Caco-2 (cell line): ENCODE measurements around the gene BIRC3. TPM values are rescaled to one million over a fixed set of nuclear protein-coding genes. Genes with fewer than 3 reads are reported as not detected.

Source experiments
- BruUV-seq: library from RNA; stranded (reverse); fragments of 400-500 nt; replicated peaks from 2 replicates; lab custom pipeline; 2021; lab: Mats Ljungman, UMichigan
- CTCF ChIA-PET: fragments of 300-600 bp; sonication (Branson Sonifier 250); formaldehyde crosslinking; loops from one replicate; lab custom pipeline; 2022; ENCODE audit warnings: antibody characterized with exemption; lab: Charles Lee
- POLR2A ChIA-PET: fragments of 300-600 bp; sonication (Branson Sonifier 250); formaldehyde crosslinking; loops from one replicate; lab custom pipeline; 2022; ENCODE audit warnings: antibody characterized with exemption; lab: Charles Lee
- DNase-seq, 2 experiments: peaks; one replicate each; pipeline versions ENCODE4 v3.0.0 to v3.0.0-alpha.2; 2020 to 2022
- H3K27me3 ChIP-seq: replicated peaks from 2 replicates; pipeline ENCODE4 v1.6.0; 2011; ENCODE audit warnings: low read length; ENCODE audit not compliant: control insufficient read depth, insufficient read depth
- H3K36me3 ChIP-seq: 2 replicates; pipeline ENCODE4 v1.5.1; 2011; ENCODE audit warnings: low read length; ENCODE audit not compliant: control insufficient read depth, insufficient read depth
- H3K4me1 ChIP-seq: fragments of 250-450 bp; sonication (Bioruptor Pico); 2 replicates; pipeline ENCODE4 v1.5.1; 2020; ENCODE audit warnings: mild to moderate bottlenecking
- H3K4me3 ChIP-seq: 2 replicates; pipeline ENCODE4 v1.5.1; 2011; ENCODE audit warnings: low read depth, mild to moderate bottlenecking, control low read depth, low read length
- H3K9me3 ChIP-seq: fragments of 250-450 bp; sonication (Bioruptor Pico); 2 replicates; pipeline ENCODE4 v1.5.1; 2020; ENCODE audit warnings: mild to moderate bottlenecking, moderate library complexity
- H3K27ac Mint-ChIP-seq: one replicate; pipeline ENCODE4 v1.8.0; 2022; ENCODE audit warnings: mixed read lengths; ENCODE audit not compliant: unreplicated experiment
- H3K27me3 Mint-ChIP-seq: one replicate; pipeline ENCODE4 v1.8.0; 2022; ENCODE audit warnings: mixed read lengths; ENCODE audit not compliant: insufficient read depth, unreplicated experiment
- H3K36me3 Mint-ChIP-seq: one replicate; pipeline ENCODE4 v1.8.0; 2022; ENCODE audit warnings: mild to moderate bottlenecking, mixed read lengths; ENCODE audit not compliant: insufficient read depth, unreplicated experiment
- H3K4me1 Mint-ChIP-seq: one replicate; pipeline ENCODE4 v1.8.0; 2022; ENCODE audit warnings: low read depth, mixed read lengths; ENCODE audit not compliant: unreplicated experiment
- H3K4me3 Mint-ChIP-seq: one replicate; pipeline ENCODE4 v1.8.0; 2022; ENCODE audit warnings: mild to moderate bottlenecking, moderate library complexity, mixed read lengths; ENCODE audit not compliant: unreplicated experiment
- H3K9me3 Mint-ChIP-seq: one replicate; pipeline ENCODE4 v1.8.0; 2022; ENCODE audit warnings: mixed read lengths; ENCODE audit not compliant: unreplicated experiment
- intact Hi-C: fragments of 100-400 bp; cut with micrococcal nuclease; formaldehyde crosslinking; loops from one replicate; pipeline ENCODE4 v1.10.0; 2022; ENCODE audit not compliant: unreplicated experiment
- total RNA-seq: library from RNA; stranded (reverse); gene quantifications from 2 replicates; pipeline ENCODE4 v1.2.3, GENCODE V29; 2022
- TF ChIP-seq, protein P1 (sequence below), 2 experiments: fragments of 200-600 bp in 1 of 2; IDR thresholded peaks; 1 replicate in 1 of 2; 2 replicates in 1 of 2; pipeline versions ENCODE4 v1.5.1 to v1.8.0; 2011 to 2022; ENCODE audit warnings: antibody characterized with exemption in 1 of 2, control low read depth in 1 of 2, inconsistent platforms in 1 of 2, low read depth in 1 of 2, low read length in 1 of 2, mild to moderate bottlenecking in 1 of 2, moderate library complexity in 1 of 2; ENCODE audit not compliant: insufficient read depth in 1 of 2, severe bottlenecking in 1 of 2, unreplicated experiment in 1 of 2

BIRC3 gene
- total RNA-seq, 1 experiment from 2014 or later, result 1.4 TPM

GRCh38 chr11:102328748-102329147 is 11.5 kb downstream of the BIRC3 start:
- ChIA-PET POLR2A (no interaction called here), CTCF (no interaction called here)
- H3K27me3 Mint-ChIP-seq, result no peaks in the 10 kb centered on the region
- peaks cover 7% of the 10 kb centered on the region for H3K4me1 Mint-ChIP-seq
- Histone ChIP-seq H3K4me1 (peaks cover 9% of the 10 kb centered on the region), H3K36me3 (no peaks in the 10 kb centered on the region), H3K4me3 (no peak overlapping the region), H3K9me3 (no peaks in the 10 kb centered on the region), H3K27me3 (no peaks in the 10 kb centered on the region)
- H3K9me3 Mint-ChIP-seq, result no peaks in the 10 kb centered on the region
- TF ChIP-seq, protein P1, sequence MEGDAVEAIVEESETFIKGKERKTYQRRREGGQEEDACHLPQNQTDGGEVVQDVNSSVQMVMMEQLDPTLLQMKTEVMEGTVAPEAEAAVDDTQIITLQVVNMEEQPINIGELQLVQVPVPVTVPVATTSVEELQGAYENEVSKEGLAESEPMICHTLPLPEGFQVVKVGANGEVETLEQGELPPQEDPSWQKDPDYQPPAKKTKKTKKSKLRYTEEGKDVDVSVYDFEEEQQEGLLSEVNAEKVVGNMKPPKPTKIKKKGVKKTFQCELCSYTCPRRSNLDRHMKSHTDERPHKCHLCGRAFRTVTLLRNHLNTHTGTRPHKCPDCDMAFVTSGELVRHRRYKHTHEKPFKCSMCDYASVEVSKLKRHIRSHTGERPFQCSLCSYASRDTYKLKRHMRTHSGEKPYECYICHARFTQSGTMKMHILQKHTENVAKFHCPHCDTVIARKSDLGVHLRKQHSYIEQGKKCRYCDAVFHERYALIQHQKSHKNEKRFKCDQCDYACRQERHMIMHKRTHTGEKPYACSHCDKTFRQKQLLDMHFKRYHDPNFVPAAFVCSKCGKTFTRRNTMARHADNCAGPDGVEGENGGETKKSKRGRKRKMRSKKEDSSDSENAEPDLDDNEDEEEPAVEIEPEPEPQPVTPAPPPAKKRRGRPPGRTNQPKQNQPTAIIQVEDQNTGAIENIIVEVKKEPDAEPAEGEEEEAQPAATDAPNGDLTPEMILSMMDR (IDR thresholded peaks at IDR 0.05; ENCODE audit: insufficient read depth in 1 of 2, low read depth in 1 of 2, low read length in 1 of 2, severe bottlenecking in 1 of 2, unreplicated experiment in 1 of 2), result no peak
- no peaks in the 10 kb centered on the region for H3K36me3 Mint-ChIP-seq
- no peak overlapping the region for H3K27ac Mint-ChIP-seq
- intact Hi-C loops, result no loop called here
- BruUV-seq, result no TSS peak
- DNase-seq, result no peak
- H3K4me3 Mint-ChIP-seq, result no peak overlapping the region

DNA sequence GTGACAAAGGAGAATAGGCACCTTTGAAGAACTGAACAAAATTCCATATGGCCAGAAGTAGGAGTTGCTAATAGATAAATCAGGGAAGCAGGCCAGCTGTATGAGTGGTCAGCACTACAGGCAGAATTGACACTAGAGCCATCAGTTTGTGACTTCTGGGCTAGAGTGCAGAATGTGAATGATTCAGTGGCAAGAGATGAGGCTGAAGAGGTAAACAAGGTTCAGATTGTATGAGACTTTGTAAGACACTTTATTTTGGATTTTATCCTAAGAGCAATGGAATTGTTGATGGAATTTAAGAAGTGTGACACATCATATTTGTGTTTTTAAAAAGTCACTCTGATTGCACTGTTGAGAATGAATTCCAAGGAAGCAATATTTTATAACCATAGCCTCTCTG is 12.9 kb downstream of the BIRC3 start:
- Mint-ChIP-seq H3K4me1 (peaks cover 7% of the 10 kb centered on the region), H3K4me3 (no peak overlapping the region), H3K27me3 (no peaks in the 10 kb centered on the region), H3K9me3 (no peaks in the 10 kb centered on the region), H3K27ac (no peak overlapping the region), H3K36me3 (no peaks in the 10 kb centered on the region)
- ChIA-PET CTCF (no interaction called here), POLR2A (no interaction called here)
- intact Hi-C loops, result no loop called here
- TF ChIP-seq, protein P1 (IDR thresholded peaks at IDR 0.05; ENCODE audit: insufficient read depth in 1 of 2, low read depth in 1 of 2, low read length in 1 of 2, severe bottlenecking in 1 of 2, unreplicated experiment in 1 of 2), result no peak
- BruUV-seq, result no TSS peak
- H3K9me3 ChIP-seq, result no peaks in the 10 kb centered on the region
- peaks cover 9% of the 10 kb centered on the region for H3K4me1 ChIP-seq
- no peak overlapping the region for H3K4me3 ChIP-seq
- DNase-seq, result no peak
- H3K36me3 ChIP-seq, result no peaks in the 10 kb centered on the region
- no peaks in the 10 kb centered on the region for H3K27me3 ChIP-seq

DNA sequence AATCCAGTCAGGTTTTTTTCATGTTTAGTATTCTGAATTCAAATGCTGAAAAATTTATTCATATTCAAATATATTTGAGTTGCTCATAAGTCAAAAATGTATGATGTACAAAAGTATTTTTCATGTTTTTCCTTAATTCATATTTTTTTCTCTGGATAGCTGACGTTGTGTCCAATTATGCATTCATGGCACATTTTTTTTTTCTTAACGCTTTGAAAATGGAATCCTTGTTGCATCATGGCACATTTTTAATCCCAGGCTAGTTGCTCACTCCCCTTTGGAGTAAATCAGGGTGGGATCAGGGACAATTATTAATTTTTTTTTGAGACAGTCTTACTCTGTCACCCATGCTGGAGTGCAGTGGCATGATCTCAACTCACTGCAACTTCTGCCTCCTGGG is 14.1 kb downstream of the BIRC3 start:
- CTCF ChIA-PET, result no interaction called here

More for the DNA sequence above, 14.1 kb downstream of the BIRC3 start:
- Histone ChIP-seq H3K27me3 (no peaks in the 10 kb centered on the region), H3K36me3 (no peaks in the 10 kb centered on the region), H3K4me3 (no peak overlapping the region), H3K4me1 (peaks cover 9% of the 10 kb centered on the region), H3K9me3 (no peaks in the 10 kb centered on the region)
- Mint-ChIP-seq H3K4me1 (peaks cover 7% of the 10 kb centered on the region), H3K4me3 (no peak overlapping the region), H3K27ac (no peak overlapping the region), H3K36me3 (no peaks in the 10 kb centered on the region), H3K27me3 (no peaks in the 10 kb centered on the region), H3K9me3 (no peaks in the 10 kb centered on the region)
- POLR2A ChIA-PET, result no interaction called here
- TF ChIP-seq, protein P1 (IDR thresholded peaks at IDR 0.05; ENCODE audit: insufficient read depth in 1 of 2, low read depth in 1 of 2, low read length in 1 of 2, severe bottlenecking in 1 of 2, unreplicated experiment in 1 of 2), result no peak
- no peak for DNase-seq
- intact Hi-C loops, result no loop called here
- BruUV-seq, result no TSS peak
